NOMO-1 (cell line): ENCODE data around the gene SSU72.
"Not testable (repeated sequence)": the region's sequence is repeated elsewhere in the genome, so short reads cannot be mapped to it uniquely, and the experiment has no call there.

Source experiments
- DNase-seq, 2 experiments: peaks; one replicate each; lab custom pipeline; 2025; ENCODE audit not compliant: unreplicated experiment in 2 of 2; lab: John Stamatoyannopoulos, UW

The SSU72 gene

GRCh38 chr1:1510912-1511532 is 63.6 kb downstream of the SSU72 start:
- DNase-seq: no peak

DNA sequence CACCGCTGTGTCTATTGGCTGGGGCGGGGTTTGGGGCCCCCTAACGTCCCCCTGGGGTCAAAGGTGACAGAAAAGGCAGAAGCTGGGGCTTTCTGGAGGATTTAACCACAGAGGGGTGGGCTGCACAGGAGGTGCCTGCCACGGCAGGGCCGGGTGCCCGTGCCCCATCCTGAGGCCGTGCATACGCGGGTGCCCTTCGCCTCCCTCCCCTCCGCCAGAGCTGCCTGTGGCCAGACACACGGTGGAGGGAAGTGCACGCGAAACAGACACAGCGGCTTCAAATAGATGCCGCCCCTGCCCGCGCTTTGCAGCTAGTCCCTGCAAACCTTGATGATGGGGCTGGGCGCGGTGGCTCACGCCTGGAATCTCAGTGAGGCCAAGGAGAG is 65.2 kb downstream of the SSU72 start:
- not testable (repeated sequence) for DNase-seq

GRCh38 chr1:1508775-1509464 is 65.7 kb downstream of the SSU72 start:
- DNase-seq: not testable (repeated sequence)

DNA sequence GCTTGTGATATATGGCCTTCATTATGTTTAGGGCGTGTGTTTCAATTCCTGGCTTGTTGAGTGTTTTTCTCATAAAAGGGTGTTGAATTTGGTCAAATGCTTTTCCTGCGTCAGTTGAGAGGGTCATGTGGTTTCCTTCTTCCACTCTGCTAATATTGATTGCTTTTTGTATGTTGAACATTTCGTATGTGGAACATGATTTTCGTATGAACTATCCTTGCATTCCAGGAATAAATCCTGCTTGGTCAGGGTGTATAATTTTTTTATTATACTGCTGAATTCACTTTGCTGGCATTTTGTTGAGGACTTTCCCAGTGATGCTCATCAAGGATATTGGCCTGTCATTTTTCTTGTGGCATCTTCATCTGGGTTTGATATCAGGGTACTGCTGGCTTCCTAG is 67.4 kb downstream of the SSU72 start:
- DNase-seq: no peak

DNA sequence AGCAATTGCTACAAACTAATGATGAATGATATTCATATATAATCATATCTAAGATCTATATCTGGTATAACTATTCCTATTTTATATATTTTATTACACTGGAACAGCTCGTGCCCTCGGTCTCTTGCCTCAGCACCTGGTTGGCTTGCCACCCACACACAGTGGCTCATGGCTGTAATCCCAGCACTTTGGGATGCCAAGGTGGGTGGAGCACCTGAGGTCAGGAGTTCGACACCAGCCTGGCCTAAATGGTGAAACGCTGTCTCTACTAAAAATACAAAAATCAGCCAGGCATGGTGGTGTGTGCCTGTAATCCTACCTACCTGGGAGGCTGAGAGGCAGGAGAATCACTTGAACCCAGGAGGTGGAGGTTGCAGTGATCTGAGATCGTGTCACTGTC is 68.9 kb downstream of the SSU72 start:
- DNase-seq: not testable (repeated sequence)

- DNase-seq: peak in 1 of 2 experiments; percentile 40
Observed at GRCh38 chr1:1505366-1505798, 69.3 kb downstream of the SSU72 start.

DNA sequence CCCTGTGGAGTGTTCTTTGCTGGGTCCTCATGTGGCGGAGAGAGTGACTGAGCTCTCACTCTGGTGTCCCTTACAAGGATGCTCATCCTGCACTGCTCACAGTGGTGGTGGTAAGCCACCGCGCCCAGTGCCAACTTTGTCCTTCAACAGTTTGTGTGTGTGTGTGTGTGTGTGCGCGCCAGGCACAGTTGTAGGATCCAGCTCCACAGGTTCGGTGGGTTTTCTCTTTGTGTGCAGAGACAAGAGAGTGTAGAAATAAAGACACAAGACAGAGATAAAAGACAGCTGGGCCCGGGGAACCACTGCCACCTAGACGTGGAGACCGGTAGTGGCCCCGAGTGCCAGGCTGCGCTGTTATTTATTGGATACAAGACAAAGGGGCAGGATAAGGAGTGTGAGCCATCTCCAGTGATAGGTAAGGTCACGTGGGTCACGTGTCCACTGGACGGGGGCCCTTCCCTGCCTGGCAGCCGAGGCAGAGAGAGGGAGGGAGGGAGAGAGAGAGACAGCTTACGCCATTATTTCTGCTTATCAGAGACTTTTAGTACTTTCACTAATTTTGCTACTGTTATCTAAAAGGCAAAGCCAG is 69.8 kb downstream of the SSU72 start:
- peak; percentile 57 to 60 for DNase-seq

GRCh38 chr1:1495461-1495975 is 79.1 kb downstream of the SSU72 start:
- not testable (repeated sequence) for DNase-seq

GRCh38 chr1:1494311-1494710 is 80.4 kb downstream of the SSU72 start:
- not testable (repeated sequence) for DNase-seq
